DOHH2 (cell line): ENCODE data around the gene TSPAN11.

Experiments used
- H3F3A ChIP-seq: fragments of 200-600 bp; sonication (generic), shearing (Covaris generic); 2 replicates; pipeline ENCODE4 v1.6.0; 2016; ENCODE audit warnings: antibody characterized with exemption, mild to moderate bottlenecking; ENCODE audit not compliant: control insufficient read depth, insufficient read depth
- H3K27ac ChIP-seq: fragments of 200-600 bp; sonication (generic); 2 replicates; pipeline ENCODE4 v1.5.1; 2014; ENCODE audit warnings: low read depth, mild to moderate bottlenecking, low read length, moderate library complexity
- H3K27me3 ChIP-seq: fragments of 200-600 bp; sonication (generic); 2 replicates; pipeline ENCODE4 v1.6.1; 2014; ENCODE audit warnings: mild to moderate bottlenecking, low read length, mixed read lengths; ENCODE audit not compliant: control insufficient read depth
- H3K36me3 ChIP-seq: fragments of 200-600 bp; sonication (generic); 2 replicates; pipeline ENCODE4 v1.6.1; 2014; ENCODE audit warnings: mild to moderate bottlenecking, low read length, moderate library complexity, mixed read lengths; ENCODE audit not compliant: control insufficient read depth
- H3K4me1 ChIP-seq: fragments of 200-600 bp; sonication (generic); 2 replicates; pipeline ENCODE4 v1.6.1; 2014; ENCODE audit warnings: mild to moderate bottlenecking, low read length, mixed read lengths; ENCODE audit not compliant: control insufficient read depth
- H3K4me2 ChIP-seq: fragments of 200-600 bp; sonication (generic); 2 replicates; pipeline ENCODE4 v1.6.0; 2014; ENCODE audit warnings: mild to moderate bottlenecking, low read length, moderate library complexity
- H3K4me3 ChIP-seq: fragments of 200-600 bp; sonication (generic); 2 replicates; pipeline ENCODE4 v1.5.1; 2014; ENCODE audit warnings: mild to moderate bottlenecking, low read length, mixed read lengths
- H3K79me2 ChIP-seq: fragments of 200-600 bp; sonication (generic); 2 replicates; pipeline ENCODE4 v1.6.1; 2014; ENCODE audit warnings: mild to moderate bottlenecking, low read length, mixed read lengths; ENCODE audit not compliant: control insufficient read depth
- H3K9me2 ChIP-seq: fragments of 200-600 bp; sonication (generic); replicated peaks from 2 replicates; pipeline ENCODE4 v1.6.1; 2014; ENCODE audit warnings: mild to moderate bottlenecking, low read length, mixed read lengths; ENCODE audit not compliant: control insufficient read depth
- H3K9me3 ChIP-seq: fragments of 200-600 bp; sonication (generic); 2 replicates; pipeline ENCODE4 v1.6.1; 2014; ENCODE audit warnings: antibody characterized with exemption, low read length, mixed read lengths; ENCODE audit not compliant: control insufficient read depth, insufficient read depth
- H4K20me1 ChIP-seq: fragments of 200-600 bp; sonication (generic); 2 replicates; pipeline ENCODE4 v1.6.0; 2014; ENCODE audit warnings: low read depth, mild to moderate bottlenecking, antibody characterized with exemption, low read length, moderate library complexity; ENCODE audit not compliant: control insufficient read depth, insufficient read depth
- CTCF ChIP-seq: fragments of 200-600 bp; sonication (generic); IDR thresholded peaks from one replicate; pipeline ENCODE4 v1.5.1; 2014; ENCODE audit warnings: antibody characterized with exemption, mild to moderate bottlenecking, low read depth, low read length; ENCODE audit not compliant: poor library complexity, severe bottlenecking
- EZH2phosphoT487 ChIP-seq: fragments of 200-600 bp; sonication (generic); IDR thresholded peaks from 2 replicates; pipeline ENCODE4 v1.6.1; 2017; ENCODE audit warnings: borderline replicate concordance, mild to moderate bottlenecking, antibody characterized with exemption, low read length, moderate library complexity, mixed read lengths

Gene TSPAN11

GRCh38 chr12:30961030-30961429, 34.5 kb downstream of the TSPAN11 start:
- TF ChIP-seq CTCF (no peak), EZH2phosphoT487 (no peak)
- Histone ChIP-seq H3K4me3 (no peak overlapping the region), H3K9me2 (no peaks in the 10 kb centered on the region), H3K36me3 (no peaks in the 10 kb centered on the region), H3K27me3 (no peaks in the 10 kb centered on the region; the same call in 1 of the 2 replicates), H3K4me2 (no peak overlapping the region), H4K20me1 (no peaks in the 10 kb centered on the region), H3K79me2 (no peaks in the 10 kb centered on the region), H3K9me3 (no peaks in the 10 kb centered on the region), H3K27ac (no peak overlapping the region), H3K4me1 (no peaks in the 10 kb centered on the region), H3F3A (no peaks in the 10 kb centered on the region)

DNA sequence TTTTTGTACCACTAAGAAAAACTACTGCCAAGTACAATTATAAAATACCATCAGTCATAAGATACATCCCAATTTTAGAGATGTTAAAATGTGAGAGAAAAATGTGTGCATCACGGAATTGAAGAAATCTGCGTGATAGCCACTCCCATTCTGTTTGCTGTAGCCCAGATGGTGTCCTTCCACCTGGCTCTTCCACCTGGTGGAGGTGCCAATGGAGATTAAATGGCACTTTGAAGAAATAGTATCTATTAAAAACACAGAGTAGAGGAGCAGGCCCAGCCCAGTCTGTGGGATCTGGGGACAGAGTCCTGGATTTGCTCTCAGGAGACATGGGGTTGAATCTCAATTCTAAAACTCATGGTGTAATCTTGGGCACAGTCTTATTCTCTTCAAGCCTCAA, 35.5 kb downstream of the TSPAN11 start:
- Histone ChIP-seq H3K79me2 (no peaks in the 10 kb centered on the region), H3K9me2 (no peaks in the 10 kb centered on the region), H3F3A (no peaks in the 10 kb centered on the region), H3K27ac (no peak overlapping the region), H3K9me3 (no peaks in the 10 kb centered on the region), H3K4me3 (no peak overlapping the region), H3K4me1 (no peaks in the 10 kb centered on the region), H3K4me2 (no peak overlapping the region), H3K36me3 (no peaks in the 10 kb centered on the region), H4K20me1 (no peaks in the 10 kb centered on the region), H3K27me3 (no peaks in the 10 kb centered on the region; the same call in 1 of the 2 replicates)
- TF ChIP-seq CTCF (no peak), EZH2phosphoT487 (no peak)

DNA sequence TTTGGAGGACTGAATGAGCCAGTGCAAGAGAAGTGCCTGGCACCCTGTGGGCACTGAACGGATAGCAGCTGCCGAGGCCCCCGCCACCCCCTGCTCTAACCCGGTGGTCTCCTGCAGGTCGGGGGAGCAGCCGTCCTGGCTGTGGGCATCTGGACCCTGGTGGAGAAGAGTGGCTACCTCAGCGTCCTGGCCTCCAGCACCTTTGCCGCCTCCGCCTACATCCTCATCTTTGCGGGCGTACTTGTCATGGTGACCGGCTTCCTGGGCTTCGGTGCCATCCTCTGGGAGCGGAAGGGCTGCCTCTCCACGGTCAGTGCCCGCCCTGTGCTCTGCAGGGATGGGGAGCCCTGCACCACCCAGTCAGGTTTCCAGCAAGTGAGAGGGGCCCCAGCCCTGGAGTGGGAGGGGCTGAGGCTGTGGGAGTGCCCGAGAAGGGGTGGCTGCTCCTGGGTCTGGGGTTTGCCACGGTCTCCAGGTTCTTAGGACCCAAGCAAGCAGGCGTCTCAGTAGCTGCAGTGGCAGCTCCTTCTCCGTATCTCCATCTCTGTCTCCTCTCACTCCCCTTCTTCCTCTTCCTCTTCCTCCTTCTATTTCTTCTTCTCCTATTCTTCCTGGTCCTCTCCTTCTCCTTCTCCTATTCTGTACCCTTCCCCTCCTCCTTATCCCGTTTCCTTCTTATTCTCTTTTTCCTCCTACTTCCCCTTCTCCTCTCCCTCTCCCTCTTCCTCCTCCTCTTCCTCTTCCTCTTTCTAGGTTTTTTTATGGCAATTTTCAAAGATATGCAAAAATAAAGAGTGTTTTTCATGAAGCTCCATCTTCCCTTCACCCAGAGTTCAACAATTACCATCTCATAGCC, 37.4 kb downstream of the TSPAN11 start:
- Histone ChIP-seq H3K9me2 (no peaks in the 10 kb centered on the region), H3K9me3 (no peaks in the 10 kb centered on the region), H4K20me1 (no peaks in the 10 kb centered on the region), H3K36me3 (no peaks in the 10 kb centered on the region), H3F3A (no peaks in the 10 kb centered on the region), H3K27me3 (no peaks in the 10 kb centered on the region; the same call in 1 of the 2 replicates), H3K4me2 (no peak overlapping the region), H3K27ac (no peak overlapping the region), H3K79me2 (no peaks in the 10 kb centered on the region), H3K4me3 (no peak overlapping the region), H3K4me1 (no peaks in the 10 kb centered on the region)
- TF ChIP-seq EZH2phosphoT487 = no peak
- TF ChIP-seq CTCF = no peak
